Hematopoietic multipotent progenitor cell treated with erythropoietin and hydrocortisone succinate and interleukin-3 and kit ligand, for 17 days (in vitro differentiated cells): Measurements from ENCODE around the gene AP2A2.

Experiments used
- DNase-seq: peaks from one replicate; pipeline ENCODE4 v3.0.0-alpha.2; 2015; ENCODE audit warnings: low spot score

The AP2A2 gene

DNA sequence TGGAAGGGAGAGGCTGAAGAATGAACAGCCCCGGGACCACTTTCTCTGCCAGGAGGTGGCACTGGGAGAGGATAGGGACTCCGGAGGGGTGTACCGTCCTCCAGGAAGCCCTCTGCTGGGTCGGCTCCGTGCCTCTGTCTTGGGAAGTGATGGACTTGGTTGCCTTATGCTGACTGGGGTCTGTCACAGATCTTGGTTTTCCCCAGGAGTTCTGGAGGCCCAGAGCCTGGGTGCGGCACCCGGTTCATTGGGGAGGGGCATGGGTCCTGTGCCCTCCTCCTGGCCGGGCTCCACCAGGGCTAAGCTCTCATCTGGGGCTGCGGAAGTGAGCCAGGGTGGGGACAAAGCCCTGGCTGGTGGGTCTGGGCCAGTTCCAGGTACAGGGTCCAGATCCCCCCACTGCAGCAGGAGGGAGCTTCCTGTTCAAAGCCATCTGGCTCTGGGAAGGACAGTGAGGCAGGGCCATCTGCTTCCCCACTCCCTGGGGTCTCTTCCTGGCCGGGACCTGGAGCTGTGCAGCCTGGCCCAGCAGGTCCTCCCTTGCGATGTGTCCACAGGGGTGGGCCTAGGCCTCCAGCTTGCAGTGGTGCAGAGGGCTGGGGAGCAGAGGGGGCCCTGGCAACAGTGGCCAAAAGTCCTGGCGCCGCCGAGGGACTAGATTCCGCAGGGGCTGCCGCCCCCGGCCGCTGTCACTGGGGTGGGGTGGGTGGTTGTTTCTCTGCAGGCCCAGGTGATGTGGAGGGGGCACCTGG lies 1.1 kb upstream of the AP2A2 start:
- DNase-seq = no peak

- no peak for DNase-seq
Measured at GRCh38 chr11:925158-925495, 543 bp upstream of the AP2A2 start.

DNA sequence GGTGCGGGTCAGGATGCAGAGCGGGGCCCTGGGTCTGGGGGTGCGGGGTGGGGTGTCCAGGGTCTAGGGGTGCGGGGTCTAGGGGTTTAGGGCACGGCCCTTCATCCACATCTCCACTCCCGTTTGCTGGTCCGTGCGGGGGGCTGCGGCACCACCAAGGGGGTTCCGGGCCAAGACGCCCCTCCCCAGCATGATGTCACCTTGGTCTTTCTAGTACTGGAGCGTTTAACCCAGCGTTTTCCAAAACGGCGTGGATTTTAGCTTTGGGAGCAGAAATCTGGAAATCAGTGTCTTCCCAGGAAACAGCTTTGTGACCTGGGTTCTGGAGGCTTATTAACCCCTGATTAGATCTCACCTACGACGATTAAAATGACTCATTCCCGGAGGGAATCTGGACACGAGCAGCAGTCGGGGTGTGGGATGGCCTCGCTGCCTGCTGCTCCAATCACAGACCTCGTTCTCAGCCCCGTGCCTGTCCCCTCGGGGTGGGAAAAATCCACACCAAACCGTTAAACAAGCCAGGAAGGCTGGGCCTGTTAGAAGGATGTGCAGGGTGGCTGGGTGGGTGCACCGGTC lies 759 bp downstream of the AP2A2 start:
- no peak for DNase-seq

DNA sequence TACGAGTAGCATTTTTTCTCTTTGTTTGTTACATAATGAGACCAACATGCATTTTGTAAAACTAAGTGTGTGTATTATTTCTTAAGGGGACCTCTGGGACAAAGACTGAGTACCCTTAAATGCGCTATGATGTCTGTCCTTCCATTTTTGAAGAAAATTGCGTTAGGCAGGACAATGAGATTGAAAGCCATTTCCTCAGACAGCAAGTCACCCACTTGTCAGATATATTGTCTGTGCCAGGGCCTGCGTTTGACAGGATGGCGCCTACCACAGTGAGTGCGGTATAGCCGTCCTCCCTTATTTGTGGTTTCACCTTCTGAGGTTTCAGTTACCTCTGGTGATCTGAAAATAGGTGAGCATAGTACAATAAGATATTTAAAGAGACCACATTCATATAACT lies 2.2 kb downstream of the AP2A2 start:
- DNase-seq = no peak

- no peak for DNase-seq
Measured at GRCh38 chr11:928786-929185, 3.1 kb downstream of the AP2A2 start.

DNA sequence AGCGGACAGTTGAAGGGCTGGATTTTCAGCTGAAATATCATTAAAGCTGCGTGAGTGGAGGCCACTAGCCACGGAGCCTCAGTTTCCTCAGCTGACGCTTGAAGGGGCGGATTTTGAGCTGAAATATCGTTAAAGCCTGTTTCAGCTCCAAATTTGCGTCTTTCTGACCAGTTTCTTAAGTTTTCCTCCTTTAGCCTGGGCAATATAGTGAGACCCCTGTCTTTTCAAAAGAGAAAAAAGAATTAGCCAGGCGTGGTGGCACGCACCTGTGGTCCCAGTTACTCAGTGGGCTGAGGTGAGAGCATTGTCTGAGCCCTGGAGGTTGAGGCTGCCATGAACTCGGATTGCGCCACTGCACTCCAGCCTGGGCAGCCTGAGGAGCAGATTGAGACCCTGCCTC lies 3.7 kb downstream of the AP2A2 start:
- no peak for DNase-seq

- DNase-seq = no peak
Measured at GRCh38 chr11:931385-931784, 5.7 kb downstream of the AP2A2 start.

DNA sequence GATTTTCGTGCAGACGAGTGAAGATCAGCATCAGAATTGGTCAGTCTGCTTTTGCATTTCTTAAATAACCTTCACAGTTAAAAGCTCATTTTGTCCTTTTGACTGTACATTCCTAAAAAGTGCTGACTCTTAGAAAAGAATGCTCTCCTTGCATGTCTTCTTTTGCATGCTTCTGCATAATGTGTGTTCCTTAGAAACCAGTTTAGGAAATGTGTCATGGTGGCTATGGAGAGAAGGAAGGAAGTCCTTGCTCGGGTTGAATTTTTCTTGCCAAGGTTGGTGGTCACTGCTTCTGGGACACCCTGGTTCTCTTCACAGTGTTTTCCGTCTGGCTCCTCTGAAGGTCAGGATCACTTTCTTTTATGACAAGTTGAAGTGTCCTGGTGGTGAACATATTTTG lies 6.8 kb downstream of the AP2A2 start:
- DNase-seq = no peak

DNA sequence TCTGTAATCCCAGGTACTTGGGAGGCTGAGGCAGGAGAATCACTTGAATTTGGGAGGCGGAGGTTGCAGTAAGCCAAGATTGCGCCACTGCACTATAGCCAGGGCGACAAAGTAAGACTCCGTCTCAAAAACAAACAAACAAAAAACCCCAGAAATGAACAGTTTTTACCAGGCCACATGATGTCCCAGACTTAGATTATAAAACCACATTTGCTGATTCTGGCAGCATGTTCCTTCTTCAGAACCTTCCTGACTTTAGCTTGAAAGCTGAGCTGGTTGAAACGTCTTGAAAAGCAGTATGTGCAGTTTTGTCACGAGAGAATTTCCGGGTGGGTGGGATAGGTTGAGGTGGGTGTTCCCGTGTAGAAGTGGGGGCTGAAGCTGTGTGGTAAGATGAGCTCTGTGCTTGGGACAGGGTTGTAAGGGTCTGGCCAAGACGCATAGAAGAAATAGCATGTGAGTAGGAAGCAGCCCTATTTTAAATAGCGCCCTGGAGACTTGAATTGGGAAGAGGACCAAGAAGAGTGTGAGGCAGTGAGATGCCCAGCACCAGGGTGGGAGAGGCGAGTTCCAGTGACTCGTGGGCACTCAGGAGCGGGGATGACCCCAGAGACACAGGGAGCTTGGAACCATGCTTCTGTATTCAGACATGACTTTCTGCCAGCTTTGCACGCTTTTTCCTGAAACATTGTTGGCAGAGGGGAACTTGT lies 7.6 kb downstream of the AP2A2 start:
- no peak for DNase-seq

GRCh38 chr11:933936-934335 lies 8.3 kb downstream of the AP2A2 start:
- no peak for DNase-seq

GRCh38 chr11:934527-934926 lies 8.9 kb downstream of the AP2A2 start:
- DNase-seq = no peak

- DNase-seq = no peak
Measured at GRCh38 chr11:936199-936598, 10.5 kb downstream of the AP2A2 start.

GRCh38 chr11:937841-938261 lies 12.2 kb downstream of the AP2A2 start:
- DNase-seq = no peak

- DNase-seq = no peak
Measured at GRCh38 chr11:940496-941135, 14.9 kb downstream of the AP2A2 start.

DNA sequence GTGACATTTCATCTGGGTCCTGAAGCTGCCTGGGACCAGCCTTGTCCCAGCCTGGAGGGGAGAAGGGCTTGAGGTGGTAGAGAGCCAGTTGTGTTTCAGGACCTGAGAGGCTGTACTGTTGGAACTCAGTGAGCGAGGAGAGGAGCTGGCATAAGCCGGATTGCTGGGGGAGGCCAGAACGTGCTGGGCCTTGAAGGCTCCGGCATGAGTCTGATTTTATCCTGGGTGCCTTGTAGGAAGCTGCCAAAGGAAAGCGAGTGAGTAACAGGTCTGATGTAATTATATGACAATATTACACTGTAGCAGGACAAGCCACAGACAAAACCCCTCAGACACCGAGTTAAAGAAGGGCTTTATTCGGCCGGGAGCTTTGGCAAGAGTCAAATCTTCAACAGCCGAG lies 17.2 kb downstream of the AP2A2 start:
- no peak for DNase-seq

- no peak for DNase-seq
Measured at GRCh38 chr11:944711-945470, 19.2 kb downstream of the AP2A2 start.

- no peak for DNase-seq
Measured at GRCh38 chr11:945986-946385, 20.3 kb downstream of the AP2A2 start.

GRCh38 chr11:947744-948143 lies 22.1 kb downstream of the AP2A2 start:
- DNase-seq = no peak

DNA sequence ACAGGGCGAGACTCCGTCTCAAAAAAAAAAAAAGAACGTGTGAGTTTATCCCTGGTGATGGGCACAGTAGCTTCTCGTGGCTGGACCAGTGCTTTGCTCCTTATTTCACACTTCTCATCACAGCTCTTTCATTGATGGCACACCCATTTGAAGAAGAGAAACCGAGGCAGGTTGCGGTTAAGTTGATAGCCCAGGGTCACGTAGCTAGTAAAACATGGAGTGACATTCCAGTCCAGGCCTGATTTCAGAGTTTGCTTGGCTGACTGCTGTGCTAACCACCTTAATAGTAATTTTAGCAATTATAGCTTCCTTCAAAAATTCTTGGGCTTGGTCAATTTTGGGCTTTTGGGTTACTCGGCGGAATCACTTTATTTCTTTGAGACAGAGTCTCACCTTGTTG lies 25.8 kb downstream of the AP2A2 start:
- no peak for DNase-seq

DNA sequence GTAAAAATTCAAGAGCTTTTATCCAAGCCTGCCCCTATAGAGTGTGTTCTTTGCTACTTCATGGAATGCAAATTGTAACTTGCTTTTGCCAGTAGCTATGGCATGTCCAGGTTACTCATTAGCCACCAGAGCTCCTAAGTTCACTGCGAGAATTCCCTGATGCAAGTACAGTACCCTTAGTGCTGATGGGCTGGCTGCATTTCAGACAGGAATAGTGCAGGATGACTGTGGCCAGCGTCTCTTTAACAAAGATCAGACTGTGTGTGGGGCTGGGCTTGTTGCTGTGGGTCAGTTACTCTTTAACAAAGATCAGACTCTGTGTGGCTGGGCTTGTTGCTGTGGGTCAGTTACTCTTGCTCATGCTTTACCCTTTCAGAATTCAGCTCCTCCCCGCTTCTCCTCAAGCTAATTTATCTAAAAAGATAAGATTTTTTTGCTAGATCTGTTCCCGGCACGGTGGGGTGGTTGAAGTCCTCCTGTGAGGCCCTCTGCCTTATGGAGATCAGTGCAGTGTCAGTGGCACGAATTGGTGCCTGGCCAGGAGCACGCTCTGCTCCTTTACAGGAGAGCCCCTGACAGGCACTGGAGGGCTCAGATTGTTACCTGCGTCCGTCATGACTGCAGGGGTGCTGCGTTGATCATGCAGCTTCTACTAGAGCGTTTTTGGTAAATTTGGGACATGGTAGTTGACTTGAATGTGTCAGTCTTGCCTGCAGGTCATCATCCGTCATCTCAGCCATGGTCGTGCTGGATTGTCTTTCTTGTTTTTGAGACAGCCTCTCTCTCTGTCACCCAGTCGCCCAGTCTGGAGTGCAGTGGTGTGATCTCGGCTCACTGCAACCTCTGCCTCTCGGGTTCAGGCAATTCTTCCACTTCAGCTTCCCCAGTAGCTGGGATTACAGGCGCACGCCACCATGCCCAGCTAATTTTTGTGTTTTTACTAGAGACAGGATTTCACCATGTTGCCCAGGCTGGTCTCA lies 27.0 kb downstream of the AP2A2 start:
- DNase-seq = no peak

DNA sequence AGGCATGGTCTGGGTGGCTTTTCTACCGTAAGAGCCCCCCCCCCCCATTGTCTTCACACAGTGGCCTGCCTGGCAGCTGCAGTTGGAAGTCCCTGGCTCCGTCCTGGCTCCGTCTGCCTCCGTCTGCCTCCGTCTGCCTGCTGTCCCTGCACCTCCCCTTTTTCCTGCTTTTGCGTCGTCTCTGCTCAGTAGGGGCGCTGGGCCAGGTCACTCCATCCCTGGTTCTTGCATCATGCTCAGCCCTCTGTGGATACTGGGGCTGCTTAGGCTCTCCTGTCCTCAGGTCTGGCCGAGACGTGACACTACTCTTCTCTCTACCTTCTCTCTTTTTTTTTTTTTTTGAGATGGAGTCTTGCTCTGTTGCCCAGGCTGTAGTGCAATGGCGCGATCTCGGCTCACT lies 27.8 kb downstream of the AP2A2 start:
- DNase-seq = no peak
